ENCODE data around the gene FILIP1. TPM values are rescaled to one million over a fixed set of nuclear protein-coding genes. Genes with fewer than 3 reads are reported as not detected.
A peak's percentile ranks its signal among the peaks of the same experiment; 100 is the strongest.

The FILIP1 gene
- total RNA-seq, 1 donor from 2014 or later = 71.9 TPM

DNA sequence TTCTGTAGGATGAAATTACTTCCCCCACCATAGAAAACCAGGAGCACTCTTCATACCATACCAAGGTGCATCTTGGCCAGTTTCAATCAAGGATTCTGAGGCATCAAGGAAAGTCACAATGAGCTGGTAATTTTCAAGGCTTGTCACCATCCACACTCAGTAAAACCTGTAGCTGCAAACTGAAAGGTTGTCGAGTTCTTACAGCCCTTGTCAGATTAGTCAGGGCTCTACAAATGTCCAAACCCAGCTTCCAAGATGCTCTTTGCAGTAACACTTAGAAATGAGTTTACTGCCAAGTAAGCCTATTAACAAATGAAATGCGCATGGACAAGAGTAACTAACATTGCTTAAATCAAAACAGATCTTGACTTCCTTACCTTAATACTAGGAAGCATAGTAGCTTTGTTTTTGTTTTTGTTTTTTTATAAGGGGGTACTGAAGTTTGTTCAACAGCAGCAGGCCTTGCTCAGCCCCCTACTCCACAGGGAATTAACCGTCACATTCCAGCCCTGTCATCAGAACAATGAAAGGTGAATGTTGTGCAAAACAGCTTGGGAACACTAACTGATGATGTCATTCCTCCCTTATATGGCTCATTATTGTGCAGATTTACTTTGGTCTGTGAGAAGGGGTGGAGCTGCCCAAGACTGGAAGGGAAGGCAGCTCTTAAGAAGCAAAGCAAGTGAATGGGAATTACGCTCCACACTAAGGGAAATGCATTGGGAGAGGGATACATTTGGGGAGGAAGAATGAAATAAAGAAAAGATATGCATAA, 159.1 kb downstream of the FILIP1 start:
- DNase-seq = peak; percentile 69

DNA sequence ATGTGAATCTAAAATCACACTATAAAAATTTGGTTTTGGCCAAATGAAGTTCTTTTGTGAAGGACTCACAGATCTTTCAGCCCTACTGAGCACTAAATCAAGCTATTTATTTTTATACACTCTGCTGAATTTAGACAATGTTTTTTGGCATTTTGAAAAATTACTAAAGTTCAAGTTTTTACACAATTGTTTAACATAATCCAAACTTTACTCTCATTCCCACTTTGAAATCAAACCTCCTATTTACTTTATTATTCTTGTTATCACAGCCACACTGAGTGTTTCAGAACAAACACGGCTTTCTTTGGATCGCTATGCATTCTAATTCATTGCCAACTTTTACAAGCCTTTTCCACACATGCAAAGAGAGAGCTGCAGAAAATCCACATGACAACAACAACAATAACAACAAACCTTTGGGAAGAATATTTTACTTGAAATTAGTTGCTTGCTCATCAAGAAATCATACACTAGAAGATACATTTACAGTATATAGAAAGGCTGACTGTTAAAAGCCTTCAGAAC, 159.9 kb downstream of the FILIP1 start:
- DNase-seq = no peak

DNA sequence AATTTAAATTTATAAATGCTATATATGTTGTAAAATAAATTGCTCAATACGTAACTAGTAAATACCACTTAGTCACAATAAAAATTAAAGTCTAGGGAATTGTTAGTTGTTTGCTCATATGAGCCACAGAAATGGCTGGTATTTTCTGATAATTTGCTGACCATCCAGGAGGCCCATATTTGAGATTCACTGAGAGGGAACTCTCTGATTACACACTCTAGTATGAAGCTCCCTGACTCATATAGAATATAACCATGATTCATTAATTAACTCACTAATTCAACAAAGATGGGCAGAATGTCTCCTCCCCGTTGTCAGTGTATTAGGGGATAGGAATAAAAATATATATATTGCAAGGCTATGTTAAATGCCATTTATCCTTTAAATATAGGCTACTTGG, 162.4 kb downstream of the FILIP1 start:
- DNase-seq = no peak

DNA sequence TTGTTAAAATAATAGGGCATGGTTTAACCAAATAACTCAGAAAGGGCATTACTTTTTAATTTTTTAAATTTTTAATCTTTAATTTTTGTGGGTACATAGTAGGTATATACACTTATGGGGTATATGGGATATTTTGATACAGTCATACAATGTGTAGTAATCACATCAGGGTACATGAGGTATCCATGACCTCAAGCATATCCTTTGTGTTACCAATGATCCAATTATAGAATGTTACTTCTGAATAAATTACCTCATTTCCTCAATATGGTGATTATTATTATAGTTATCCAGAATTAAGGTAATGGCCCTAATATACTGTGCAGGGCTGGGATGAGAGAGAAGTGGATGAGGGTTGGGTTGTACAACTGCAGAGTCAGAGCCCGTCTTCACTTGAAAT, 163.9 kb downstream of the FILIP1 start:
- DNase-seq = no peak

DNA sequence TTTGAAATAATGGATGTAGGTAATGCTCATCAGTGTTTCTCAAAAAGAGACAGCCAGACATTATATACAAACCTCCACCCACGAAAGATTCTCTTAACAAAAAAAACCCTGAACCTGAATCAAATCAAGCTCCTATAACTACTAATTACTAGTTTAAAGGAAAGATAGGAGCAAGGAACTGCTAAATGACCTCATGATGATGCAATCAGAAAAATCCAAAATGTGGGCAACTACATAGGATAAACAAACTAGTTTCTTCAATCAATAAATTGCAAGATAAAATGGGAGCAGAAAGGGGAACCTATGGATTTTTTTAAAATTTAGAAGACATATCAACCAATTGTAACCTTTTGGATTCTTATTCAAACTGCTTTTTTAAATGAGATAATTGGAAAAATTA, 165.8 kb downstream of the FILIP1 start:
- DNase-seq = no peak

DNA sequence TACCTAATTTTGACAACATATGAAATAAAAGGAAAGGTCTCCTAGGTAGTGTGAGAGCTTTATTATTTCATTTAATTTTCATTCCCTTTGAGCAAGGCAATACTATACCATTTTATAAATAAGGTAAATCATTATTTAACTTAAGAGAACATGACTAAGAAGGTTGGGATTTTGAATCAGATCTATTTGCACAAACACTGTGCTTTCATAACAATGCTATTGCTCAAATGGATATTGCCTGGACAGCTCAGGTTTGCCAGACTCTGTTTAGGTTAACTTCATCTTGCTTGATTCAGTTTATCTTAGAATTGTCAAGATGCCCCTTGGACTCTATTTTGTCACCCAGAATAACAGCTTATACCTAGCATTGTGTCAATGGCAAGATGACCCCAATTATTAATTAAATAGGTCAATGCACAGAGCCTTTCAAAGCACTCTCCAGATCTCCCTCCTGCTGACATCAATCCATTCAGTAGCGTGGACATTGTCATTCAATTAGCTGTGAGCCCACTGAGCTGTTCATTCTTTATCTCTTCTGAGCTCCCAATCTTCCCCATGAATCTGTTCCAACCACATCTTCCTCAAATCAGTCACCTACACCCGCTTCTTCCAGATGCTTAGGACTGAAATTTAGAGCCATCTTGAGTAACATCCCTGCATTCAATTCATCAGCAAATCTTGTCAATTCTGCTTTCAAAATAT, 166.9 kb downstream of the FILIP1 start:
- DNase-seq = no peak

DNA sequence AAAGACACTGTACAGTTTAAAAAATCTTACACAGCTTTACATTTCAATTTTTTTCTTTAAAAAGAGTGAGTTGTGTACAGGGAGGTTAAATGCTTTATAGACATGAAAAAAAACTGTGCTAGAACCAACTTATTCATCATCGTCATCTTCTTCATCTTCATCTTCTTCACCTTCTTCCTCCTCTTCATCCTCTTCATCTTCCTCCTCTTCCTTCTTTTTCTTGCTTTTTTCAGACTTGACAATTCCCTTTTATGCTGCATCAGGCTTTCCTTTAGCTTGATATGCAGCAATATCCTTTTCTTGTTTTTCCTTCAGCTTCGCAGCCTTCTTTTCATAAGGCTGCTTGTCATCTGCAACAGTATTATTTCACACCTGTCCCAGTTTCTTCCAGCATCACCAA, 174.7 kb downstream of the FILIP1 start:
- DNase-seq = no peak

DNA sequence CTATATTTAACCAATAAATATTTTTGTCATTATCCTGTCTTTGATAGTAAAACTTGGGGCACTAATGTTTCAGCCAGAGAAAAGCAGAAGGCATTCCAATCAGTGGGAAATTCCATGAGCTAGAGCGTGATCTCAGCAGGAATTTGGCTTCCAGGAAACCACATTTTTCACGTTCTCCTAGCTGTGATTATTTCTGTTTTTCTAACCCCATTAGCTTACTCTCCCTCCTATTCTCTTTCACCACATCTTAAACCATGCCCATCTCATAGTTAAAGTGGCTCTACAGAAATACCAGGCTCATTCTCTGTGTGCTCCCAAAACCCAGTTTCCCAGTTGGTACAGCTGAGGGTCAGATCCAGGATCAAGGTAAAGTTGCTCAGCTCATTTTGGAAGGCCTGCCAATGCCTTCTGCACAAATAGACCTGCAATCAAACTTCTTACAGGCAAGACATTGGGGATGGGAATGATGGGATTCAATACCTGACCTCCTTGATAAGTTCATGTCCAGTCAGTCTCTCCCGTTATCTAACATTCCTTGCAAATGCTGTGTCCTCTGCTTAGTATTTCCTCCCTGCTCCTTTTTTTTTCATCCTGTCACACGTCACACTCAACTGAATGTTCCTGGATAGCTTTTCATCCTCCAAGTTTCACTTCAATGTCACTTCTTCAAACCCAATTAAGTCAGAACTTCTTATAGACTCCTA, 175.9 kb downstream of the FILIP1 start:
- no peak for DNase-seq

DNA sequence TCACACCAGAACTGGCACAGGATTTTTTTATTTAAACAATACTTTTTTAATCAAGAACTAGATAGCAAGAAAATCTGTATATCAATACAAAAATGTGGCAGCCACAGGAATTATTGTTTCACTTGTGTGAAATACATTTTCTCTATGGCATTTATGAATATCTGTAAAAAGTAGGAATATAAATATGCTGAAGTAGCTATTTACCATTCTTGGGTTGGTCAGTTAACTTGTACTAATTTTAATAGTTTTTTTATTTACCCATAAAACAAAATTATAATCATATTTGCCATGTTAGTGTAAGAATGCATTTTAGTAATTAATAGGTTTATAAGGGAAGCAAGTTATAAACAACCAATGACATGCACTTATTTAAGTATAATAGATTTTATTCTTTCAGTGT, 177.6 kb downstream of the FILIP1 start:
- no peak for DNase-seq

DNA sequence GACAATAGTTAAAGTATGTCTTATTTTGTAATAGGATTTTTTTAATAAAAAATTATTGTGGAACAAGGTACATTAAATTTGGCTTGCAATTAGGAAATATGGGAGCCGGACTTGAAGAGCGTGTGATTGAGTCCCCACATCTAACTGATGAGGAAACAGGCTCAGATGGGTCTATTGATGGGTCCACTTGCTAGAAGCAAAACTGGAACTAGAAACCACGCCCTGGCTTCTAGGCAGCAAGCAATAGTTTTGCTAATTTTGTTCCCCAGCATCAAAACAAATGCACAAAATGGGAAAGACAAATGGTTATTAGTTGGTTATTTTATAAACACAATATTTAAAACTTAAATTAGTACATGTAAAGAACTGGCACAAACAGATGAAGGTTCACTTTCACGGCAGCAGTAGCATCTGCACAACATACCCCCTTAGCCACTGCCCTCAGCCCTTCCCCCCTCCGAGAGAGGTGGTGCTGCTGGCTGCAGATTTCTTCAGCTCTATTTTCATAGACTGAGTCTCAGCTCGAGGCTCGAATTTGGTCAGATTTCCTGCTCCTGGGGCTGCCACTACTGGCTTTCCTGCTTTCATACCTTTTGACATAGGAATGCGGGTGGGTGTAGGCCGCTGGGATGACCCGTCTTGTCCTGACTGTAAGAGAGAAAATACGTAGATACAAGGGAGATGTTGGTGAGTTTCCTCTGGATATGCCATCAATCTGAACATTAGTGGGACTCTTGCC, 185.2 kb downstream of the FILIP1 start:
- DNase-seq = no peak

DNA sequence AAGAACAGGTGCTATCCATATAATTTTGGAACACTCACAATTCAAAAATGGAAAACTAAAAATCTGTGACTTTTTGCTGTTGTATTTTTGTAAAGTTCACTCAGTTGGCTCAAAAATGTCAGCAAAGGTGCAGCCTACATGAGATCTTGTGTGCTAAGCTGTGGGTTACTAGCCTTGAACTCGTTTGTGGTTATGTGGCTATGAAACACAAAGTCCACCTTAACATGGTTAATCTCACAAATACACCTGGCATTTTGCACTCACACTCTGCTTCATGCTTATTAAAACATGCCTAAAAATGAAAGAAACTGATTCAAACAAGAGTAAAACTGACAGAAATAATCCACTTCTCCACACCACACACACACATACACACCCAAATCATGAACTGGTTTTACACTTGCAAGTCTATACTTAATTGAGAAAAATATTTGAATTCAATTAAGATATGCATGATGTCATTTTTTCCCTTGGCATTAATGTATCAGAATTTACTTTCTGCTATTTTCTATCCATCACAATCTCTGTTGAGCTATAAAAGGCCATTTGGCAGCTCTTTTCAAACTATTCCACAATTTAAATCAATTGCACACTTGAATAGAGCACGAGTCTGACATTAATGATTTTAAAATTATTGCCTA, 186.1 kb downstream of the FILIP1 start:
- DNase-seq = no peak

DNA sequence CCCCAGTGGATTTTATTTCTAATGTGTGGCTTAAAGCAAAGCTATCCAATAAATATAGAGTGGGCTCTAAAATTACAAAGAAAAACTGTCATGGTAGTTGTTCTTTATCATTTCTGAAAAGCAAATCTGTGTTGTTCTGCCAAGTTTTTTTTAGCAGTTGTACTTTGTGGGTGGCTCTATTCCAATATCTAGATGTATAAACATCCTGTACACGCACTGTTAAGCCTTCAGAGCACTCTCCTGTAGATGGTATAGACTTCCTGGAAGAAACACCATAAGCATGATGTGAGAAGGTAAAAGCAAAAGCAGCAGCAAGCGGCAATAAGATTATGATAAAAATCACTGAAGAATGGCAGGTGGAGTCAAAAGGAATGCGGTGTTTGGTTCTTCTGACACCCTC, 187.5 kb downstream of the FILIP1 start:
- peak; percentile 33 for DNase-seq

DNA sequence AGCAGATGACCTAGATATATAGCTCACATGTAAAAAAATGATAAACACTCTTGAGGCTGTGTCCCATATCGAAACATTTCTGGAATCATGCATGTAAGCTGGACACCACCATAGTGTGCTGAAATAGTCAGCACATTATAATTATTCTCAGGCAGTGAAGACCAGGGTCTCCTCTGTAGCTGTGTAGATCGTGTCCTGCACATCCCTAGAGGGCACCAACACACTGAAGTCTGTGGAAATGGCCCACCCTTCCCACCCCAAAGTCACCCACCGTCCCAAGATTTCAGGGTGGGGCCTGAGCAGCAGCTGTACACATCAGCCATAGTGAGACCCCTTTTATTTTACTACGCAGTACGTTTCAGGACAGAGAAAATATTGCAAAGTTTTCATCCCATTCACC, 188.0 kb downstream of the FILIP1 start:
- DNase-seq = no peak

DNA sequence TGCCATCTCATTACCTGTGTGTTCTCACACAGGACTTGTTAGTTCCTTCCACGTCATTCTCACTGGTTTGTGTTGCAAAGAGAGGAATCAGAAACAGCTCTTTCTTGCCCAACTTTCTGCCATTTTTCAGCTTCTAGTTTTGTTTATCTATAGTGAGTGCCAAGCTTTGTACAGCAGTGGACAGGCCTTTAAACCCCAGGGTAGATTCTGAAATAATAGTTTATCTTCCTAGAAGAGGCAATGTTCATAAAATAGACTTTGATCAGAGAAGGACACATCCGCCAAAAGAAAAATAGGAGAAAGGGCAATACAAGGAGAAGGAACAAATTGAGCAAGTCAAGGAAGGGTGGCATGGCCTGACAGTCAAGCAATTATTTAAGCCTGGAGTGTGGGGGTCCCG, 191.3 kb downstream of the FILIP1 start:
- DNase-seq = no peak

DNA sequence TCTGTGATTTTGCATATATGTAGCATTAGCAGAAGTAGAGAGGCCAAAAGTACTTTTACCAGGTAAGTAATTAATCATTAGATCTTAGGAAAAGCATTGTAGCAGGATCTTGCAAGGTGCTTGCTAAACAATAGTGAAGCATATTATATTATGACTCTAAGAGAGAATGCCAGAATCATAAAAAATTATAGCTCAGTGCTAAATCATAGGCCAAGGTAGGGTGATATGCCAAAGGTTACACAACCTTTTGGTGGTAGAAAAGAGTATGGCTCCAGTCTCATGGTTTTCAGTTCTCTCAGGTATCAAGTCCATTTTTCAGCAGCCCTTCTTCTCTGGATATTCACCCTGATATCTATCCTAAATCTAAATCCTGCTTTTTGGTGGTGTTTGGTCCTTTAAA, 192.1 kb downstream of the FILIP1 start:
- DNase-seq = no peak

DNA sequence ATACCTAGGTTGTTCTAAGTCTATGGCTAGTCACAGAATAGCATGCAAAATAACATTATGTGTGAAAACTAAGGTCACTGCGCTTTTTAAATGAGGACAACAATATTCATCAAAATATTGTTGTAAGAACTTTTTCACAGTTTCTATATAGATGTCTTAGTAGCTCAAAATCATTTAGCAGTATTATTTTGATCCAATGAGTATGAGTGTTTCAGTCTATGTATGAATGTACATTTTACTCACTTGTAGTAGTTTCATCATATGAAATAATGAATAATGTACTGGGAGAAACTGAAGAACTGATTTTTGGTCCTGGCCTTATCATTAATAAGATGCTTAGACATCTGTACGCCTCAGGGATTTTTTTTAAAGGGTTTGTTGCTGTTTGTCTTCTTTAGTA, 192.5 kb downstream of the FILIP1 start:
- no peak for DNase-seq

DNA sequence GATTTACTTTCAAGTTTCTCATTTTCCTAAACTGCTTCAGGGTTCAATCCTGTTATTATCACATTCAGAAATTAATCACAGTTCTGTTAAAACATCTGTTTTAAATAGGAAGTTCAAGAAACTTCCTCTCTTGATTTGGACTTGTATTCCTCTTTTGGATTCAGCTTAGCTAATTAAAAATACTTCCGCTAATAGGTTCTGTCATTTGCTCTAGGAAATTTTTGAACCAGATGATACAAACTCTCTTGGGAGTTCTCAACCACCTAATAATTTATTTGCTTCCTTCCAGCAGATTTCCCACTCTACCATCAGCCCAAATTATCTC, 193.1 kb downstream of the FILIP1 start:
- DNase-seq = no peak

DNA sequence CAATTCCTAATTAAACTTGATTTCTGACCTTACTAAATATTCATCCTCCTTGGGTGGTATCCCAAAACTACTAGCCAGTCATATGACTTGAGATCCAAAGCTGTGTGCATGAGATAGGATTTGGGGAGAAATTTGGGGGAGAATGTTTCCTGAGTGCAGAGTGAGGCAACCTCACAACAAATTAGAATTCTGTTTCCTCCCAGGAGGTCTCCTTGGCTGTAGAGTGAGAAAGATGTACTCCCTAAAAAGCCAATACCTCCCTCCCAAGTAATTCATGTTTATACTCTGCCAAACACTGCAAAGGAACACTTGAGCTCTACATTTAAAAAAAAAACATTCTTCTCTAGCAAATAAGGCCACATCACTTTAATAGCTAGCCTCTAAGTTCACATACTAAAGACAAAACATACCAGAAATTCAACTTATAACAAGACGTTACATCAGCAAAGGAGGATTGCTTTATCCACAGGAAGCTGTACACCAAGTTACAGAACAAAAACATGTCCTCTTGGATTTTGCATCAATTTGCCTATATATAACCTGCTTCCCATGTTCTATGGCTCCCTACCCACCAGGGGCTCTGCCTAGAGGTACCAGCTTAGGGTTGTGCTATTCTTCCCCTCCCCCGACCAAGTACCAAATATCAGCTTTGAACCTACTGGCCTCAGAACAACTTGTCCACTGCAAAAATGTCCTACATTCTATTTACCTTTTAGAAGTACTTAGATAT, 193.6 kb downstream of the FILIP1 start:
- peak; percentile 54 for DNase-seq

DNA sequence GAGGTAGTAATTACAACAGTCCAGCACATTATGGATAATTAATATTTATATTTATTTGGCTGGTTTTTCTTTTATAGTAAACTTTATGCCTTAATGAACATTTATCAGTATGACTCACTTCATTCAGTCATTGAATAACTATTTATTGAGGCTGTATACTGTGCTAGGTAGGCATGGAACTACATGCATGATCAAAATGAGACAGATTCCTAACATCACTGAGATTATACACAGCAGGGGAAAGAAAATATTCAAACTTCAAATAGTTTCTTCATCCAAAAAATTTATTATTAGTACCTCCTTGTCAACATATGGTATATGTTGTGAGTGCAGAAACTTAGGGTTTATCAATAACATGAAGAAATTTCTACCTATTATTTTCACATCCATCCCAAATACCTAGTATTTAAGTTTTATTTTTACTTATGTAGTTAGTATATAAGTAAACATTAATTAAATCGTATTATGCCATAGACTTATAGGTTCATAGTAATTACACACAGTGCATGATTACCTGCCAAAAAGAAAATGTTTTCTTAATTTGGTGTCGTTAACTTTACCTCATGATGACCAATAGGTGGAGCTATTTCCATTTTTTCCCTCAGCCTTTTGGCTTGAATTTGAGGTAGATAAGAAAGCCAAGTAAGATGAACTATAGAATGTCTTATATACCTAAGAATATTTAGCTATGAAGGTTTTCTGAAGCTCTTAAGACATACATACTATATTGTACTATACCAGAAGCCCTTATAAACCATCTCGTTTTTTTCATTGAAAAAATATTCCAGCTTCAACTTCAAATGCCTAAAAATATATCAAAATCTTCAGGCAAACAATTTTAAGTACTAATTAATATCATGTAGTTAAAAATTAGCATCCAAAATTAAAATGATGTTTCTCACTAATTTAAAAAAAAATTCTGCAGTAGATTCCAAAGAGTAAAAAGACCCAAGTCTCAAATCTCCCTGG, 196.5 kb downstream of the FILIP1 start:
- peak; percentile 86 for DNase-seq

DNA sequence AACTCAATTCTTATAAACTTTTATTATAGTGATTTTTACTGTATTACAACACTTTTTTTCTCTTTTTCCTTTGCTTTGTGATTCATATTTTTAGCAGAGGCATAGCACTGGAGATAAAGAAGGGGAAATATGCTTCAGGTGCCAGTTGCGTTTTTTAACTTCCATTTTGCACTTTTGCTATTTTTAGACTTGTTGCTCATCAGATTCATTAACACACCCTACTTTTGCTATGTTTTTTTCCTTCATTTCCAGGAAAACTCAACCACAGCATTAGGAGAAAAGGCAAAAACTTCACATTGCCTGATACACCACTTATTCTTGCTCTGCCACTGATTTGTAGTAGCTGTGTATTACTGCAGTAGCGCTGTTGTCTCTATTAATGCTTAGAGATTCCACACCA, 201.0 kb downstream of the FILIP1 start:
- DNase-seq = no peak

All from tongue (tissue), 2 donors.